Activated naive CD8-positive, alpha-beta T cell treated with anti-CD3 and anti-CD28 coated beads, Interleukin-2, amount 50 U/mL, for 24 hours (primary cell): ENCODE results near the gene SYTL4.
"Not testable (repeated sequence)": the region's sequence is repeated elsewhere in the genome, so short reads cannot be mapped to it uniquely, and the experiment has no call there.

Experiments
- ATAC-seq: fragments of 150-1000 bp; cut with Tn5 transposase; one replicate; pipeline ENCODE4 v1.10.0; 2021
- DNase-seq: peaks from one replicate; pipeline ENCODE4 v3.0.0; 2021
- H3K27ac Mint-ChIP-seq: one replicate; pipeline ENCODE4 v1.8.0; 2021; ENCODE audit warnings: mild to moderate bottlenecking, mixed read lengths
- H3K27me3 Mint-ChIP-seq: one replicate; pipeline ENCODE4 v1.8.0; 2021; ENCODE audit warnings: mixed read lengths
- H3K36me3 Mint-ChIP-seq: one replicate; pipeline ENCODE4 v1.8.0; 2021; ENCODE audit warnings: low read depth, mixed read lengths
- H3K4me1 Mint-ChIP-seq: one replicate; pipeline ENCODE4 v1.8.0; 2021; ENCODE audit warnings: mixed read lengths
- H3K4me3 Mint-ChIP-seq: one replicate; pipeline ENCODE4 v1.8.0; 2021; ENCODE audit warnings: mild to moderate bottlenecking, moderate library complexity, mixed read lengths
- H3K9me3 Mint-ChIP-seq: one replicate; pipeline ENCODE4 v1.8.0; 2021; ENCODE audit warnings: mixed read lengths

Gene SYTL4

DNA sequence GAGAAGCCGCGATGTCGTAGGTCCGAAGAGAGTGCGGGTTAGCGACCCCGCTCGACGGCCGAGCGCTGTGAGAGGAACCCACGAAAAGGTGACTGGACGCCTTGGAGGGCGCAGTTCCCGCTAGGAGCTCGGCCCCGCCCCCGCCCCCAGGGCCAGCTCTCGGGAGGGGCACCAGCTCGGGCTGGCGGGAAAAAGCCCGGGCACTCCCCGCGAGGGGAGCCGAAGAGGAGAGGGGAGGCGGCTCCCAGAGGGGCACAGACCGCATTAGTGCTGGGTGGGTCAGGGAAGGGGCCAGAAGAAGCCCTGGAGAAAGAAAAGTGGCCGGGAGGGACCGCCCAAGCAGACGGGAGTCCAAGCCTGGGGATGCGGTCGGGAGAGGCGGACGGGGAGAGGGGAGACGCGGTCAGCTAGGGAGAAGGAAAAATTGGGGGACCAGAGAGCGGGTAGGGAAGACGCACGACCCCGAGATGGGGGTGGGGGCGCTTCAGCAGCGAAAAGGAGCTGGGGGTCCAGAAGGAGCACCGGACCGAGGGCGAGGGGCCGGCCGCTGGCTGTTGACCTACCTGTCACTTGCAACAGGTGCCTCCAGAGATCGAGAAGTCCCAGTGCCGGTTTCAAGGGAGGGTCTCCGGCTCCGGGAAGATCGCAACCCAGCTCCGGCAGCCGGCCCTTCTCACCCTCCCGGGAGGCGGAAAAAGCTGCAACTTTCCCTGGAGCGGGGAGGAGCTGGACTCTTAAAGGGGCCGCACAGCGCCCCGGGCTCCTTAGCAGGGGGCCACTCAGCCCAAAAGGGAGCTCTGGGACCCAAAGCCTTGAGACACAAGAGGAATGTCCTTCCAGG lies at the start of gene SYTL4:
SYTL4 (minus strand) TSS at position 681 of the 841 bp plus-strand sequence. CDS start 30,084 bp downstream, outside the sequence.
- DNase-seq (no peak), ATAC-seq (no peak)
- Mint-ChIP-seq H3K9me3 (no peaks in the 10 kb centered on the region), H3K4me3 (no peak within 1 kb of the TSS), H3K36me3 (no peaks in the 10 kb centered on the region), H3K27ac (no peak within 1 kb of the TSS), H3K27me3 (peaks cover 55% of the 10 kb centered on the region), H3K4me1 (no peaks in the 10 kb centered on the region)

DNA sequence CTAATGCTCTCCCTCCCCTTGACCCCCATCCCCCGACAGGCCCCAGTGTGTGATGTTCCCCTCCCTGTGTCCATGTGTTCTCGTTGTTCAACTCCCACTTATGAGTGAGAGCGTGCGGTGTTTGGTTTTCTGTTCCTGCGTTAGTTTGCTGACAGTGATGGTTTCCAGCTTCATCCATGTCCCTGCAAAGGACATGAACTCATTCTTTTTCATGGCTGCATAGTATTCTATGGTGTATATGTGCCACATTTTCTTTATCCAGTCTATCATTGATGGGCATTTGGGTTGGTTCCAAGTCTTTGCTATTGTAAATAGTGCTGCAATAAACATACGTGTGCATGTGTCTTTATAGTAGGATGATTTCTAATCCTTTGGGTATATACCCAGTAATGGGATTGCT lies 37.5 kb upstream of the SYTL4 start:
- not testable (repeated sequence) for H3K36me3 Mint-ChIP-seq, H3K9me3 Mint-ChIP-seq, DNase-seq, H3K4me1 Mint-ChIP-seq, ATAC-seq, H3K27ac Mint-ChIP-seq, H3K4me3 Mint-ChIP-seq
- peaks cover 18% of the 10 kb centered on the region for H3K27me3 Mint-ChIP-seq

DNA sequence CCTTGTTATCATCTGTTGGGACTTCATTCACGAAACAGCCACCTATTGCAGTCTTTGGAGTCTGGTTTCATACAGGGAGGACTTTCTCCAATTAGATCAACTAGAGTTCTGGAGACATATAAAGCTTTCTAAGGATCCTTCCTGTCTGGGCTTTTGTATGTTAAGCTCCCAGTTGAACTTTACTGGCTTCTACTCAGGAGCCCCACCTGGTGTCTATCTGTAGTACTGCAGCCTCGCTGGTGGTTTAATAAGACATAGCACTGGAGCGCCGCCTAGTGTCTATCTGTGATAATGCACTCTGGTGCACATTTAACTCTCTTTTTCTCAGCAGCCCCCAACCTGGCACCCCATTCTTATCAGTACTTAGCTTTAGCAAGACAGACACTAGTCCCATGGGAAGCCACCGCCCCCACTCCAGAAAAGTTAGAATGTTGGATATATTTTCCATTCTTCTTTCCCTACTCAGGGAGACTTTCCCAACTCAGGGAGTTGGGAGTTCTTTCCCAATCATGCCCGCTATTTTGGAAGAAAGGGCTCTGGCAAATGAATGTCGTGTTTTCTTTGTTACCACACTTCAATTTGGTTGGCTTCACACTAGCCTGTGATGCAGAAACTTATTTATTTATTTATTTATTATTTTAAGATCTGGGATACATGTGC lies 36.9 kb upstream of the SYTL4 start:
- Mint-ChIP-seq H3K27me3 (peaks cover 12% of the 10 kb centered on the region), H3K36me3 (no peaks in the 10 kb centered on the region), H3K4me3 (no peak overlapping the region), H3K4me1 (no peaks in the 10 kb centered on the region), H3K27ac (no peak overlapping the region), H3K9me3 (no peaks in the 10 kb centered on the region)
- DNase-seq (peak; percentile 80), ATAC-seq (peak; percentile 40)

DNA sequence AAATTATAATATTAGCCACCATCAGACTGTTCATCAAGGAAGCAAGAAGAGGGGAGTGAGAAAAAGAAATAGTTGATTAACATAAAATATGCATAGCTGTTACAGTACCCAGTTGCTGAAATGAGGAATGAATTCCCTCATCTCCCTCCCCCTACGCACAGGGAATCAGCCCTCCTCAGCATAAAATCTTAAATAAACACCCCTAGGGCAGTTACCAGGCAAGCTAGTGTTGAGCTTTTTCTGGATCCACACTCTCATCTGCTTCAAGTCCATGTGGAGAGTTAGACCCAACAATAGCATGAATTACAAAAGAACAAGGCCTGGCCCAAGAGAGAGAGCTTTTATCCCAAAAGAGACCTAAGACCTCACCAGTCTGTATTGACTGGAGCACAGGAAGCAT lies 19.0 kb upstream of the SYTL4 start:
- DNase-seq (no peak), ATAC-seq (no peak)
- H3K4me3 Mint-ChIP-seq = no peak overlapping the region
- H3K9me3 Mint-ChIP-seq = no peaks in the 10 kb centered on the region
- no peaks in the 10 kb centered on the region for H3K4me1 Mint-ChIP-seq
- no peak overlapping the region for H3K27ac Mint-ChIP-seq
- peaks cover 17% of the 10 kb centered on the region for H3K27me3 Mint-ChIP-seq
- H3K36me3 Mint-ChIP-seq = no peaks in the 10 kb centered on the region

DNA sequence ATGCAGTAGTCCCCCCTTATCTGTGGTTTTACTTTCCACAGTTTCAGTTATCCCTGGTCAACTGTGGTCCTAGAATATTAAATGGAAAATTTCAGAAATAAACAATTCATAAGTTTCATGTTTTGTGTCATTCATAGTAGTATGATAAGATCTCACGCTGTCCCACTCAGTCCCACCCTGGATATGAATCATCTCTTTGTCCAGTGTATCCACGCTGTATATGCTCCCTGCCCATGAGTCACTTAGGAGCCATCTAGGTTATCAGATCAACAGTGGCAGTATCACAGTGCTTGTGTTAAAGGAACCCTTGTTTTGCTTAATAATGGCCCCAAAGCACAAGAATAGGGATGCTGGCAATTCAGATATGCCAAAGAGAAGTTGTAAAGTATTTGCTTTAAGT lies 16.2 kb upstream of the SYTL4 start:
- DNase-seq (no peak), ATAC-seq (no peak)
- H3K27ac Mint-ChIP-seq = no peak overlapping the region
- H3K9me3 Mint-ChIP-seq = no peaks in the 10 kb centered on the region
- no peak overlapping the region for H3K4me3 Mint-ChIP-seq
- peaks cover 17% of the 10 kb centered on the region for H3K27me3 Mint-ChIP-seq
- no peaks in the 10 kb centered on the region for H3K36me3 Mint-ChIP-seq
- no peaks in the 10 kb centered on the region for H3K4me1 Mint-ChIP-seq

DNA sequence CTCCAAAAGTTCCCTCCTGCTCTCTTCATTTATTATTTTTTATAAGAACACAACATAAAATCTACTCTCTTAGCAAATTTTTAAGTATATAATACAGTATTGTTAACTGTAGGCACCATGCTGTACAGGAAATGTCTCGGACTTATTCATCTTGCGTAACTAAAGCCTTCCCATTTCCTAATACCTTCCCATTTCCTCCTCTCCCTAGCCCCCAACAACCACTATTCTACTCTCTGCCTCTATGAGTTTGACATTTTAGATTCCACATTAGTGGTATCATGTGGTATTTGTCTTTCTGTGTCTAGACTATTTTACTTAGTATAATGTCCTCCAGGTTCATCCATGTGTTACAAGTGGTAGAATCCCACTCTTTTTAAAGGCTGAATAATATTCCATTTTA lies 15.8 kb upstream of the SYTL4 start:
- no peaks in the 10 kb centered on the region for H3K9me3 Mint-ChIP-seq
- no peaks in the 10 kb centered on the region for H3K36me3 Mint-ChIP-seq
- no peak overlapping the region for H3K4me3 Mint-ChIP-seq
- peaks cover 13% of the 10 kb centered on the region for H3K27me3 Mint-ChIP-seq
- ATAC-seq = no peak
- H3K4me1 Mint-ChIP-seq = no peaks in the 10 kb centered on the region
- no peak overlapping the region for H3K27ac Mint-ChIP-seq
- DNase-seq = no peak

DNA sequence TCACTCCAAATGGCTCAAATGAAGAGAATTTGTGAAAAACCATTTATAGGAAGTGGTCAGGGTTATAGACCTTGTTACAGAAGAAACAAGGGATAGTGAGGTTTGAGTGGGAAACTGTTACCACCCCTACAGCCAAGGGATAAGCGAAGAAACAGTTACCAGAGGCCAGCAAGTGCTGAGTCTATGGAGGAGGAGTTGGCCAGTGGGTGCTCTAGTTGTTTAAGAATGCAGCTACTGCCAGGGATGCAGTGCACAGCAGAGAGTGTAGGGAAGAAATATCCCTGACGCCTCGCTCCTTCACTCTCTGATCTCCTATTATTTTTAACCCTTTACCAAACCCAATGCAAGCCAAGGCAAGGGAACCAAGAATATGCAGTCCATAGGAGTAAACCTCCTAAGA lies 15.2 kb upstream of the SYTL4 start:
- H3K4me3 Mint-ChIP-seq = no peak overlapping the region
- ATAC-seq (no peak), DNase-seq (no peak)
- no peaks in the 10 kb centered on the region for H3K36me3 Mint-ChIP-seq
- no peaks in the 10 kb centered on the region for H3K9me3 Mint-ChIP-seq
- H3K27ac Mint-ChIP-seq = no peak overlapping the region
- H3K4me1 Mint-ChIP-seq = no peaks in the 10 kb centered on the region
- peaks cover 9% of the 10 kb centered on the region for H3K27me3 Mint-ChIP-seq

DNA sequence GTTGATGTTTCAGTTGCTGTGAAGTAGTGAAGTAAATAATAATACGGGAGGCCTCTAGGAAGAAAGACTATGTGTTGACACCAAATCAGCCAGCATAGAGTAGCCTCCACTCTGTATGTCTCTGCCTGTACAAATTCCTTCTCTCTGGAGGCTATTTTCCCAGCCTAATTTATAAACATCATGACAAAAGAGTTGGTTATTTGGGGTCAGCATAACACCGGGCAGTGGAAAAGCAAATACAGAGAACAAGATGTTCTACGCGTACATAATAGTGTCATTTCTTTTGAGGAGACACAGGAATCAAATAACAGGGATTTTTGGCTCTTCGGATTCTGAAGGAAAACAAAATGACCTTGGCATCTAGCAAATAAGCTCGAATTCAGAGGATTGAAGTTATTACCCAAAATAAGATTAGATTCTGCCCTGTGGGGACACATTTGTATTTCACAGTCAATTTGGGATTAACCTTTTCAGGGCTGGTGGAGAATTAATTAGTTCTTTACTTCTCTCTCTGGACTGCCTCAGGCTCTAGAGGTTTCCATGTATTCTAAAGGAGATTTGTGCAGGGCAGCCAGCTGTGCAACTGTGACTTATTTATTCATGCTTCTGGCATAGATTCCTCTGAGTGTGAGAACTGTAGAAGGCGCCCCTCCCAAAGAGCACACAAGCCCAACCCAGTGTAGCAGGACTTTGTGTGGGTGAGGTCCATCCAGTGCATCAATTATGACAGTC lies 14.1 kb upstream of the SYTL4 start:
- Mint-ChIP-seq H3K27me3 (peaks cover 1% of the 10 kb centered on the region), H3K4me3 (no peak overlapping the region), H3K4me1 (no peaks in the 10 kb centered on the region), H3K9me3 (no peaks in the 10 kb centered on the region), H3K36me3 (no peaks in the 10 kb centered on the region), H3K27ac (no peak overlapping the region)
- ATAC-seq (no peak), DNase-seq (no peak)

DNA sequence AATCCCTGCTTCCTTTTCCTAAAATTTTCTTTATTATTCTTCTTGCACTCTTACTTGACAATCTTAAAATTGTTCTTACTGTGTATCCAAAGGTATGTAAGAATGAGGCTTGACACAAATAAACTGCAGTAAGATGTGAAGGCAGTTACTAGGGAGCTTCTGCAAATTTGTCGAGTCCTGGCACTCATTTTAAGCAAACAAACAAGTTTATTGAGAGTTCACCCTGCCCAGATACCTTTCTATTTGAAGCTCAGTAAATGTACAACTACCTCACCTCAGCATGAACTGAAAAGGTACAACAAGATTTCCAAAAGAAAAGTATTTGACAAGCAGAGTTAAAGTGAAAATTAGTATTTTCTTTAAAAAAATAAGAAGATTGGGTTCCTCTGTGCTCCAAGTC lies 13.3 kb upstream of the SYTL4 start:
- ATAC-seq (no peak), DNase-seq (no peak)
- no peaks in the 10 kb centered on the region for H3K9me3 Mint-ChIP-seq
- no peak overlapping the region for H3K27ac Mint-ChIP-seq
- H3K4me3 Mint-ChIP-seq = no peak overlapping the region
- no peaks in the 10 kb centered on the region for H3K27me3 Mint-ChIP-seq
- no peaks in the 10 kb centered on the region for H3K4me1 Mint-ChIP-seq
- no peaks in the 10 kb centered on the region for H3K36me3 Mint-ChIP-seq

DNA sequence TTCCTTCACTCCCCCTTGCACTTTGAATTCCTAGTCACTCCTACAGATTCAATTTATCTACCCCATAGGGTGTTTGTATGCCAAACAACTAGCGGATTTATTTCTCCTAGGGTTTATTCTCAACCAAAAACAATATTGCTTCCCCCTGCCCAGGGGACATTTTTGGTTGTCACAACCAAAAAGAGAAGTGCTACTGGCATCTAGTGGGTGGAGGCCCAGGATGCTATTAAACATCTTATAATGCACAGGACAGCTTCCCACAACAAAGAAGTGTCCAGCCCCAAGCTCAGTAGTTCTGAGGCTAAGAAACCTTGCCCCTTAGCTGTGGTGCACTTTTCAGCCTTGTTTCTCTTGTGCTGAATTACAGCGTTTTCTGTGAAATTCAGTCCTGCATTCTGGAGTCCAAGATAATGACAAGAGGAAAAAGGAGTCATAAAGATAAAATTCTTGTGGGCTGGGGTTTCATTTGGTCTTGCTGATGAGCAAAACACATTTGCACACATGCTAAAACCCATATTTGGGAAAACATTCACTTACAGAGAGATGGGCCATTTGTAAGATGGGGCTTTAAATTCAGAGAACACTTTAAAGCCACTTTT lies 11.2 kb upstream of the SYTL4 start:
- Mint-ChIP-seq H3K27me3 (no peaks in the 10 kb centered on the region), H3K4me3 (no peak overlapping the region), H3K27ac (no peak overlapping the region), H3K36me3 (no peaks in the 10 kb centered on the region), H3K4me1 (no peaks in the 10 kb centered on the region), H3K9me3 (no peaks in the 10 kb centered on the region)
- ATAC-seq (no peak), DNase-seq (no peak)

DNA sequence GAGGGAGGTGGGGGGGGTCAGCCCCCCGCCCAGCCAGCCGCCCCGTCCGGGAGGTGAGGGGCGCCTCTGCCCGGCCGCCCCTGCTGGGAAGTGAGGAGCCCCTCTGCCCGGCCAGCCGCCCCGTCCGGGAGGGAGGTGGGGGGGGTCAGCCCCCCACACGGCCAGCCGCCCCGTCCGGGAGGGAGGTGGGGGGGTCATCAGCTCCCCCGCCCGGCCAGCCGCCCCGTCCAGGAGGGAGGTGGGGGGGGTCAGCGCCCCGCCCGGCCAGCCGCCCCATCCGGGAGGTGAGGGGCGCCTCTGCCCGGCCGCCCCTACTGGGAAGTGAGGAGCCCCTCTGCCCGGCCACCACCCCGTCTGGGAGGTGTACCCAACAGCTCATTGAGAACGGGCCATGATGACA lies 7.9 kb downstream of the SYTL4 start:
- H3K36me3 Mint-ChIP-seq, H3K9me3 Mint-ChIP-seq: not testable (repeated sequence)
- peaks cover 16% of the 10 kb centered on the region for H3K27me3 Mint-ChIP-seq

DNA sequence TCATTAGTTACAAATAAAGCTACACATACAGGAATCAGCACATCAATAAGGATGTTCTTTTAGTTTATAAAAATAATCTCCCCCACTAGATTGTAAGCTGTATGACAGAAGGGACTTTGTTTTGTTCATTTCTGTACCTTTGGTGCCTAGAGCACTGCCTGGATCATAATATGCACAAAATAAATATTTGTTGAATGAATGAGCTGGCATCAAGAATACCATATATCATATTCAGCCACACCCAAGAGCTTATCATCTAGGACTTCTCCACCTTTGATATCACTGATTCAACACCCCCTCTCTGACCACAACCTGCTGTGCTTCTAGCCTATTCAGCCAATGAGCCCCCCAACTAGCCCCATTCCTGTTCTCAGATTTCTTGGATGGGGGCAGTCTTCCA lies 10.6 kb downstream of the SYTL4 start:
- Mint-ChIP-seq H3K4me3 (no peak overlapping the region), H3K27me3 (peaks cover 4% of the 10 kb centered on the region), H3K27ac (no peak overlapping the region), H3K9me3 (no peaks in the 10 kb centered on the region), H3K4me1 (no peaks in the 10 kb centered on the region), H3K36me3 (no peaks in the 10 kb centered on the region)
- no peak for DNase-seq
- no peak for ATAC-seq

More for the DNA sequence above, 7.9 kb downstream of the SYTL4 start:
- not testable (repeated sequence) for H3K27ac Mint-ChIP-seq, H3K4me3 Mint-ChIP-seq, H3K4me1 Mint-ChIP-seq, DNase-seq, ATAC-seq

DNA sequence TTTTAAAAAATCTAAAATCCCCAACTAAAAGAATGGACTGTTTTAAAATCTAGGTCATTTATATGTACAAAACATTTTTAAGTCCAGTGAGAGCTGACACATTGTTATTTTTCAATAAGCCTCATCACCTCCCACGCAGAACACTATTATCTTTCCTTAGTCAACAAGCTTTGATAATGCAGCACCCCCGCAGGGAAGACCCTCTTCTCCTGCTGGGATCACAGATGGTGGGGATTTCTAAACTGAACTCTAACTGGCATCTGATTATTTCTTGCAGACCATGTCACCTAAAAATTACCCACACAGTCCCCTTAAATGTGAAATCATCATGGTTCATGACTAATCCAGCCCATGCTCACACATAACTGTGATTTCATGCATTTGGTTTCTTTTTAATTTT lies 11.6 kb downstream of the SYTL4 start:
- no peak for ATAC-seq
- Mint-ChIP-seq H3K9me3 (no peaks in the 10 kb centered on the region), H3K4me3 (no peak overlapping the region), H3K36me3 (no peaks in the 10 kb centered on the region), H3K4me1 (no peaks in the 10 kb centered on the region), H3K27me3 (peaks cover 3% of the 10 kb centered on the region), H3K27ac (no peak overlapping the region)
- DNase-seq = no peak

DNA sequence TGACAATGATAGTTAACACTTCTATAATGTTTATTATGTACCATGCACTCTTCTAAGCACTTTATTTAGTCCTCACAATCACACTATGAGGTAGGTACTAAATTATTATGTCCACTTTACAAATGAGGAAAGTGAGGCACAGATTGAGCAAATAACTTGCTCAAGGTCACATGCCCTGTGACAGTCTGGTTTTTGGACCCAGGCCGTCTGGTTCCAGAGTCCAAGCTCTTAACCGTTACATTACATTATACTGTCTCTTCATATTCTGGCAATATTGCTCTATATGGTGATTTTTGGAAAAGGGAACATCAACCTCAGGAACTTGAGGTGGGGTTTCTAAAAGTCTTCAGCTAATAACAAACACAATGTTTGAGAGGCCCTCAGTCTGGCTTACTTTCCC lies 12.8 kb downstream of the SYTL4 start:
- Mint-ChIP-seq H3K4me1 (no peaks in the 10 kb centered on the region), H3K36me3 (no peaks in the 10 kb centered on the region), H3K9me3 (no peaks in the 10 kb centered on the region), H3K27me3 (peaks cover 3% of the 10 kb centered on the region), H3K4me3 (no peak overlapping the region), H3K27ac (no peak overlapping the region)
- DNase-seq (no peak), ATAC-seq (no peak)
